ENCODE results near the gene FAF2. TPM values are rescaled to one million over a fixed set of nuclear protein-coding genes. Genes with fewer than 3 reads are reported as not detected.
"Not testable (repeated sequence)": the region's sequence is repeated elsewhere in the genome, so short reads cannot be mapped to it uniquely, and the experiment has no call there.

The FAF2 gene
- total RNA-seq, 2 experiments from 2014 or later: 34.4 to 34.6 TPM

- Mint-ChIP-seq H3K36me3 (peaks cover 2% of the 10 kb centered on the region), H3K27ac (no peak overlapping the region), H3K9me3 (peaks cover 8% of the 10 kb centered on the region), H3K27me3 (peaks cover 5% of the 10 kb centered on the region), H3K4me1 (ENCODE audit: low read depth) (no peaks in the 10 kb centered on the region), H3K4me3 (no peak overlapping the region)
- intact Hi-C loops (cut with micrococcal nuclease): no loop called here
- ChIA-PET CTCF (no interaction called here), POLR2A (no interaction called here)
- DNase-seq: no peak
Observed at GRCh38 chr5:176424181-176424580, 24.0 kb upstream of the FAF2 start.

GRCh38 chr5:176425138-176425537 lies 23.0 kb upstream of the FAF2 start:
- Mint-ChIP-seq H3K4me1 (ENCODE audit: low read depth) (no peaks in the 10 kb centered on the region), H3K9me3 (peaks cover 8% of the 10 kb centered on the region), H3K4me3 (no peak overlapping the region), H3K36me3 (peaks cover 2% of the 10 kb centered on the region), H3K27me3 (peaks cover 5% of the 10 kb centered on the region), H3K27ac (no peak overlapping the region)
- DNase-seq: no peak
- ChIA-PET CTCF (no interaction called here), POLR2A (no interaction called here)
- intact Hi-C loops (cut with micrococcal nuclease): no loop called here

GRCh38 chr5:176425791-176426190 lies 22.4 kb upstream of the FAF2 start:
- no peak overlapping the region for H3K27ac Mint-ChIP-seq
- ChIA-PET CTCF (interaction anchor here (1.3 kb wide), 1 partner anchor 9 kb away, joined by 3 read pairs; no protein-coding TSS in a partner anchor), POLR2A (no interaction called here)

GRCh38 chr5:176426876-176427275 lies 21.3 kb upstream of the FAF2 start:
- Mint-ChIP-seq H3K36me3 (peaks cover 2% of the 10 kb centered on the region), H3K27ac (no peak overlapping the region), H3K9me3 (peaks cover 5% of the 10 kb centered on the region), H3K27me3 (peaks cover 5% of the 10 kb centered on the region), H3K4me1 (ENCODE audit: low read depth) (no peaks in the 10 kb centered on the region), H3K4me3 (no peak overlapping the region)
- POLR2A ChIA-PET: no interaction called here
- CTCF ChIA-PET: interaction anchor here (1.1 to 1.3 kb wide), 2 partner anchors 10 to 21 kb away, joined by 3 read pairs; partner anchors contain the start of gene FAF2
- intact Hi-C loops (cut with micrococcal nuclease): no loop called here
- DNase-seq: no peak

More at GRCh38 chr5:176425791-176426190, 22.4 kb upstream of the FAF2 start:
- intact Hi-C loops (cut with micrococcal nuclease): no loop called here
- no peak for DNase-seq
- Mint-ChIP-seq H3K9me3 (peaks cover 8% of the 10 kb centered on the region), H3K4me3 (no peak overlapping the region), H3K27me3 (peaks cover 5% of the 10 kb centered on the region), H3K36me3 (peaks cover 2% of the 10 kb centered on the region), H3K4me1 (ENCODE audit: low read depth) (no peaks in the 10 kb centered on the region)

GRCh38 chr5:176427971-176428370 lies 20.2 kb upstream of the FAF2 start:
- no peak overlapping the region for H3K27ac Mint-ChIP-seq
- intact Hi-C loops (cut with micrococcal nuclease): no loop called here
- peaks cover 5% of the 10 kb centered on the region for H3K9me3 Mint-ChIP-seq
- no peaks in the 10 kb centered on the region for H3K4me1 Mint-ChIP-seq (ENCODE audit: low read depth)
- ChIA-PET CTCF (no interaction called here), POLR2A (no interaction called here)
- peaks cover 2% of the 10 kb centered on the region for H3K36me3 Mint-ChIP-seq
- peaks cover 5% of the 10 kb centered on the region for H3K27me3 Mint-ChIP-seq
- no peak overlapping the region for H3K4me3 Mint-ChIP-seq
- DNase-seq: no peak

- ChIA-PET CTCF (no interaction called here), POLR2A (no interaction called here)
- Mint-ChIP-seq H3K36me3 (peaks cover 2% of the 10 kb centered on the region), H3K4me3 (no peak overlapping the region), H3K27ac (no peak overlapping the region), H3K27me3 (peaks cover 1% of the 10 kb centered on the region), H3K9me3 (peaks cover 5% of the 10 kb centered on the region), H3K4me1 (ENCODE audit: low read depth) (no peaks in the 10 kb centered on the region)
- DNase-seq: no peak
- intact Hi-C loops (cut with micrococcal nuclease): no loop called here
Observed at GRCh38 chr5:176429972-176430371, 18.2 kb upstream of the FAF2 start.

- Mint-ChIP-seq H3K4me1 (ENCODE audit: low read depth) (peaks cover 11% of the 10 kb centered on the region), H3K27me3 (no peaks in the 10 kb centered on the region), H3K4me3 (no peak overlapping the region), H3K36me3 (no peaks in the 10 kb centered on the region), H3K27ac (no peak overlapping the region), H3K9me3 (no peaks in the 10 kb centered on the region)
- ChIA-PET POLR2A (no interaction called here), CTCF (interaction anchor here (2.1 kb wide), 1 partner anchor 16 kb away, joined by 9 read pairs; the partner anchor contains the start of gene CLTB)
- intact Hi-C loops (cut with micrococcal nuclease): no loop called here
- DNase-seq: no peak
Observed at GRCh38 chr5:176432707-176433106, 15.5 kb upstream of the FAF2 start.

- ChIA-PET POLR2A (interaction anchor here (1.0 kb wide), 1 partner anchor 17 kb away, joined by 6 read pairs; no protein-coding TSS in a partner anchor), CTCF (interaction anchor here (0.7 to 1.4 kb wide), 2 partner anchors 11 to 94 kb away, joined by 3 to 14 read pairs; partner anchors contain the start of gene FAF2)
- peak overlapping the region; percentile 48 for H3K4me3 Mint-ChIP-seq
Observed at GRCh38 chr5:176436656-176437055, 11.5 kb upstream of the FAF2 start.

GRCh38 chr5:176438959-176439757 lies 9.0 kb upstream of the FAF2 start:
- ChIA-PET CTCF (interaction anchor here (0.7 to 1.7 kb wide), 4 partner anchors 8 to 709 kb away, joined by 3 to 8 read pairs (median 3); partner anchors contain the start of gene FAF2), POLR2A (interaction anchor here (0.7 kb wide), 1 partner anchor 13 kb away, joined by 3 read pairs; no protein-coding TSS in a partner anchor)
- intact Hi-C loops (cut with micrococcal nuclease): no loop called here
- peaks cover 2% of the 10 kb centered on the region for H3K27me3 Mint-ChIP-seq
- DNase-seq: no peak
- peaks cover 11% of the 10 kb centered on the region for H3K4me1 Mint-ChIP-seq (ENCODE audit: low read depth)
- no peak overlapping the region for H3K4me3 Mint-ChIP-seq
- no peaks in the 10 kb centered on the region for H3K9me3 Mint-ChIP-seq
- H3K27ac Mint-ChIP-seq: no peak overlapping the region
- no peaks in the 10 kb centered on the region for H3K36me3 Mint-ChIP-seq

More at GRCh38 chr5:176436656-176437055, 11.5 kb upstream of the FAF2 start:
- Mint-ChIP-seq H3K4me1 (ENCODE audit: low read depth) (peaks cover 11% of the 10 kb centered on the region), H3K27ac (no peak overlapping the region), H3K9me3 (no peaks in the 10 kb centered on the region), H3K27me3 (peaks cover 2% of the 10 kb centered on the region), H3K36me3 (no peaks in the 10 kb centered on the region)
- DNase-seq: peak; percentile 29
- intact Hi-C loops (cut with micrococcal nuclease): loop anchor here (1.0 kb wide), 1 partner anchor 12 kb away; the partner anchor contains the start of gene FAF2

GRCh38 chr5:176440927-176441706 lies 7.1 kb upstream of the FAF2 start:
- Mint-ChIP-seq H3K36me3 (no peaks in the 10 kb centered on the region), H3K27ac (no peak overlapping the region), H3K4me3 (no peak overlapping the region), H3K9me3 (no peaks in the 10 kb centered on the region), H3K27me3 (peaks cover 2% of the 10 kb centered on the region), H3K4me1 (ENCODE audit: low read depth) (peaks cover 11% of the 10 kb centered on the region)
- ChIA-PET POLR2A (no interaction called here), CTCF (no interaction called here)
- intact Hi-C loops (cut with micrococcal nuclease): no loop called here
- no peak for DNase-seq

GRCh38 chr5:176441921-176442323 lies 6.3 kb upstream of the FAF2 start:
- no peaks in the 10 kb centered on the region for H3K9me3 Mint-ChIP-seq
- no peak overlapping the region for H3K4me3 Mint-ChIP-seq
- no peaks in the 10 kb centered on the region for H3K36me3 Mint-ChIP-seq
- ChIA-PET CTCF (no interaction called here), POLR2A (no interaction called here)
- H3K4me1 Mint-ChIP-seq (ENCODE audit: low read depth): peaks cover 9% of the 10 kb centered on the region
- H3K27ac Mint-ChIP-seq: no peak overlapping the region
- no peak for DNase-seq
- peaks cover 2% of the 10 kb centered on the region for H3K27me3 Mint-ChIP-seq
- intact Hi-C loops (cut with micrococcal nuclease): no loop called here

- POLR2A ChIA-PET; H3K9me3 Mint-ChIP-seq; H3K4me3 Mint-ChIP-seq; DNase-seq; H3K36me3 Mint-ChIP-seq; H3K27ac Mint-ChIP-seq; H3K27me3 Mint-ChIP-seq; intact Hi-C loops (cut with micrococcal nuclease); H3K4me1 Mint-ChIP-seq (ENCODE audit: low read depth): not testable (repeated sequence)
- CTCF ChIA-PET: interaction anchor here (0.6 kb wide), 1 partner anchor 50 kb away, joined by 3 read pairs; no protein-coding TSS in a partner anchor
Observed at GRCh38 chr5:176442911-176443310, 5.3 kb upstream of the FAF2 start.
